Activated T-cell treated with anti-CD3 and anti-CD28 coated beads for 1 hour (primary cell): Measurements from ENCODE around the gene TNS1.

ENCODE experiments used
- DNase-seq: peaks from one replicate; pipeline ENCODE4 v3.0.0-alpha.2; 2020; ENCODE audit warnings: low read depth

The TNS1 gene

DNA sequence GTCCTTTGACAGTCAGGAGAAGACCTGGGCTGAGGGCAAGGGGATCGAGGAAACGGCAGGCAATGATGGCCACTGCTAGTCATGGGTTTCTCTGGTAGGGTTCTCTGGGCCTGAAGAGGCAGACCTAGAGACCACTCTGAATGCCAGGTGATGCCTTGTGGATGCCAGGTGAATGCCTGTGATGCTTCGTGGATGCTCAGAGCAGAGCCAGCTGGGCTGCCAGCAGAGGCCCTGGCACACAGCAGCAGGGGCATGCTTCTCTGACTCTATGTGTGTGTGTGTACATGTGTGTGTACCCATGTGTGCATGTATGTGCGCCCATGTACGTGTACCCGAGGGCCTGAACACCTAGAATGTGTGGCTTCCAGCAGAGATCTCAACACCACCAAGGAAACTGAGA, 172.0 kb downstream of the TNS1 start:
- no peak for DNase-seq

DNA sequence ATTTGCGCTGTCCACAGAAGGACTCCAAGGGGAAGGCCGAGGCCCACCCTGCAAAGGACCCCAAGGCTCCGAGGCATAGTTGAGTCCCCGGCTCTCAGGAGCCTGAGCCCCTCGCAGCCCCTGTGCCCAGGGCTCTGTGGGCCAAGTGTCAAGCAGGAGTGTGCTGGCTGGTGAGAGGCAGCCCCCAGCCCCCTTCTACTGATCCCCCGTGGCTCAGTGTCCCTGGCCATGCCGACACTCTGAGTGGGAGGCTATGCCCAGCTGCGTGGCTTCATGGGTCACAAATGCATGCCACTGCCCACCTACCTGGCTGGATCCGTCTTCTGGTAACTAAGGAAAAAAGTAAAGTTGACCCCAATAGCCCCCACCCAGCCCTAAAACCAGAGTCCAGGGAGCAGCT, 172.7 kb downstream of the TNS1 start:
- DNase-seq: no peak

DNA sequence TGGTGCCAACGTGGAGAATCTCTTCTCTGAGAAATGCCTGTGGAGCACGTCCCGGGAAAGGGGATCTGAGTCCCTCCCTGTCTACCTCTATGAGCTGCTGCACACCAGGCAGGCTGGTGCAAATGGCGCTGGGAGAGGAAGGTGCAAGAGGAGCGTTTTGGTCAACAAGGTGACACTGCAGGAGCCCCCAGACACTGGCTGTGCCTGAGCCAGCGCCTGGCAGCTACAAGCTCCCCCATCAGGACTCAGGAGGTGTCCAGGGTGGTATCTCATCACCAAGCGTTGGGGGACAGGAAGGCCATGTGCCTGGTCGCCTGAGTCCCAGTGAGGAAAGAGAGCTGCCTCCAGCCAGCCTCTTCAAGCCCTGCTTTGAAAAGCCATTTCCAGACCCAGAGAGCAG, 173.4 kb downstream of the TNS1 start:
- DNase-seq: no peak

DNA sequence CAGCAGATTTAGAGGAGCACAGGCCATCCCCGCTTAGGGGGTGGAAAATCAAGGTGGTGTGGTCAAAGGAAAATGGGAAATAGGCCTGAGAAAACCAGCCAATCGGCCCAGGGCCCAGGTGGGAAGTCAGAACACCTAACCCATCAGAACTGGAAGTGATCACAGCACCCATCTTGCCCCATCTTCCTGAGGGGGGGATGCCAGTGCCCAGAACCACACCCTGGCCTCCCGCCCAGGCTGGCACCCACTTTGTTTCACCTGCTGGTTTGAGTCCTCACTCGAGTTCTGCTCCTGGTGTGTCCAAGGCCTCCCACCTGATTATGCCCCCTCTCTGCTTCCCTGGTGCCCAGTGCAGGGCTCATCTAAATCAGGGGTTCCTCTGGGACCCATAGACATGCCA, 174.5 kb downstream of the TNS1 start:
- no peak for DNase-seq

DNA sequence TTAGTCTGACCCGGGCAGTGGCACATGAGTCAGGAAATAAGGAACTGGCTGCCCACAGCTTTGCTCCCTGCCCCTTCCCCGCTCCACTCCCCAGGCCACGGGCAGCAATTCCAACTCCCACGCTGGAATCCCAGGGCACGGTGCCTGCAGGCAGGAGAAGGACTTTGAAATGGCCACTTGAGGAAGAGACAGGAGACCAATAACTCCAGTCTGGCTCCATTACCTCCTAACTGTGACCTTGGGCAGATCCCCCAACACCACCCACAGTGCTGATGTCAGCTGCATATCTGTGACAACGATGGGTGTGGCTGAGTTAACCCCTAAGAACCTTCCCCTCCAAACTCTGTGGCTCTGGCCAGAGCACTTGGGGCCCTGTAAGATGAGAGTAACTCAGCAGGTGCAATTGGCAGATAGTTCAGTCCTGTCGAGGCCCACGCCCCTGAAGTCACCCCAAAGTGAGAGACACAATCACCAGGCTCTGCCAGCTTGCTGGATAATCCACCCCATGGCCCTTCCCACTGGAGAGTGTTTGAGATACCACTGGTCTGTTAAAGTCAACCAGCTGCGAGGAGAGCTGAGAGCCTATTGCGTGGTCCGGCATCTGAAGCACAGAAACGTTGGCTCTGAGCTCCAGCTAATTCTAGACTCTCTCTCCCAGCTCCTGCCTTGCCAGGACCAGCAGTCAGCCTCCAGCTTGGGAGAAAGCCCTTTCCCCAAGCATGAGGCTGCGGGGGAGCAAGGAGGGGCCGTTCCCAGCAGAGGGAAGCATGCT, 175.2 kb downstream of the TNS1 start:
- no peak for DNase-seq

DNA sequence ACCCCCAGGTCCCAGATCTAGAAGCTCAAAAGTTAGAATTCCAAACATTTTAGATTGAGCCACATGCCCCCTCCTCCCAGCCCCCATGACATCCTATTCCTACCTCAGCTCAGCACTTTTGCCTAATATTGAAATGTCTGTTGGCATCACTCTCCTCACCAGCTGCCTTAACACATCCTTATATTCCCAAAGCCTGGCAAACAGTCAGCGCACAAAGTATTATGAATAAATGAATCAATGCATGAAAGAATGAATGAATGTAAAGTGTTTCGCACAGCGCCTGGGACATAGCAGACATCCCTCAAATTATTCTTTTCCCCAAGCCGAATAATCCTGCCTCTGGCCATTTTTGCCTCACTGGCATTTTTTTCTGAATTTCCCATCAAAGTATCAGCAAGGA, 175.8 kb downstream of the TNS1 start:
- DNase-seq: no peak

DNA sequence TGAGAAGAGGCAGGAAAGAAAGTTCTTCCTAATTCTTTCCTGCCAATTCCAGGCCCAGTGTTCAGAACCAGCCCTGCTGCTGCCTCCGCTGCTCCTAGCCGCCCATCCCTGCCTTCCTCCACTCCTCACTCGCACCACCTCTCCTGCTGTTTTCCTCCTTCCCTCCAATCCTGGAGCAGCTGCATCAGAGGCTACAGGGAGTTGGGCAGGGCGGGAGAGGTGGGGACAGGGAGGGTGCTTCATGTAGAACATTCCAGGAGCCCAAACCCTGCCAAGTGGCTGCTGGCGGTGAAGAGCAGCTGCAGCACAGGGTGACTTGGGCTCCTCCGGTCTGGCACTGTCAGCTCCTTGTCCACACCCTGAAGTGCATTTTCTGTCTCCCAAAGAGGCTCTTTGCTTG, 176.3 kb downstream of the TNS1 start:
- DNase-seq: no peak

DNA sequence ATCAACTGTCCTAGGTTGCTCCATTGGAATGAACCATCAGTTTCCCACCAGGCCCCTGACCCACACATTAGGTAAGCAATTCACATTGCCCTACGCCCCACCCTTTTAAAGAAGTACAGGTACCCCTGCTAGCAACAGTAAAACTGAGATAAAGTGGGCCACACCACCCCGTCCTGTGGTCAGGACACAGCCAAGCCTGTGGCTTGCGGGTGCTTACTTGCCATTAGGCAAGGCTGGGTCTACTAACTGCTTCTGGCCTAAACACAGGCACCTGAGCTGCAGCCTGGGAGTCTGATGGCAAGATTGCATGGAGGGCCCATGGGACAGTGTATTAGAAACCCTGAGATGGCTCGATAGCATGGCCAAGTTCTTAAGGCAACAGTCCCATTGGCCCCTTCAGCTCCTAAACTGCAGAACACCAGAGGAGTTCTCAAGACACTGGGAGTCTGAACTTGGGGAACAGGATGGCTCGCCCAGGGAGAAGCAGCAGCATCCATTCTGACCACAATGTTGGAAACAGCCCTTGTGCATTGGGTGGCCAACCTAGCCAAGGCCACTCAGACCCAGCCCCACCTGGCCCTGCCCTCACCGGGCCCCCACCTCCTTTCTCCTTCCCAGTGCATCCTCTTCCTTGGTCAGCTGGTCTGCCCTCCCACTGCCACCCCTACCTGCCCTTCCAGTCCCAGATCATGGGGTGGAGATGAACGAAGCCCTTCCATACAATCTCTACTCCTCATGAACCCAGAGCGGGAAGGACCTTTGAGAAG, 177.1 kb downstream of the TNS1 start:
- DNase-seq: no peak

DNA sequence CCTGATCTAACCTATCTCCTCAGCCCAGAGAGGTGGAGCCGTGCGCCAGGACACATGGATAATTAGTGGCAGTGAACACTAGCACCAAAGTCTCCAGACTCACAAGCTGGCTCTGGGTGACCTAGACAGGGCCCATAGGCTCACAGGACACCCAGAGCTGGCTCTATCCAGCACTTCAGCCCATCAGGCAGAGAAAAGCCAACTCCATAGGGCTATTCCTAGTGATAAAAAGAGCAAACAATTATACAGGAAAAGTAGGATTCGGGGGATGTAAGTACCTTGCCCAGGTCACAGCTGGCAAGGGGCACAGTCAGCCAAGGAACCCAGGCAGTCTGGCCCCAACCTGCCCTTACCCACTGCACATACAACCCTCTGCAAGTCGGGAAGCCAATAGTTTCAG, 178.6 kb downstream of the TNS1 start:
- DNase-seq: no peak

DNA sequence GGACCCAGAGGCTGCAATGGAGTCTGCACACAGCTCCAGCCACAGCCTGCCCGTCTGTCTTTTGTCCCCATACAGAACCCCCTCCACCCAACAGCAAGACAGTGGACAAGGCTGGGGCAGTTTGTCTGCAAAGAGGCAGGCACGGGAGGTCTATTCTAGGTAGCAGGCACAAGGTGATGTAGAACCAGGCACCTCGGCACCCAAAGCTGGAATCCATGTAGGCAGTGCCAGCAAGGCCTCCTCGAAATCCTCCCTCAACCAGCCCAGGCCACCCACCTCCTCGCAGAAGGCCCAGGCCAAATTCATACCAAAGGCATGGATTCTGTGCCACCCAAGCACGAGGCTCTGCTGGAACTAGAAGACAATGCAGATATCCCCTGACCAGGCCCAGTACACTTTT, 179.2 kb downstream of the TNS1 start:
- DNase-seq: no peak

DNA sequence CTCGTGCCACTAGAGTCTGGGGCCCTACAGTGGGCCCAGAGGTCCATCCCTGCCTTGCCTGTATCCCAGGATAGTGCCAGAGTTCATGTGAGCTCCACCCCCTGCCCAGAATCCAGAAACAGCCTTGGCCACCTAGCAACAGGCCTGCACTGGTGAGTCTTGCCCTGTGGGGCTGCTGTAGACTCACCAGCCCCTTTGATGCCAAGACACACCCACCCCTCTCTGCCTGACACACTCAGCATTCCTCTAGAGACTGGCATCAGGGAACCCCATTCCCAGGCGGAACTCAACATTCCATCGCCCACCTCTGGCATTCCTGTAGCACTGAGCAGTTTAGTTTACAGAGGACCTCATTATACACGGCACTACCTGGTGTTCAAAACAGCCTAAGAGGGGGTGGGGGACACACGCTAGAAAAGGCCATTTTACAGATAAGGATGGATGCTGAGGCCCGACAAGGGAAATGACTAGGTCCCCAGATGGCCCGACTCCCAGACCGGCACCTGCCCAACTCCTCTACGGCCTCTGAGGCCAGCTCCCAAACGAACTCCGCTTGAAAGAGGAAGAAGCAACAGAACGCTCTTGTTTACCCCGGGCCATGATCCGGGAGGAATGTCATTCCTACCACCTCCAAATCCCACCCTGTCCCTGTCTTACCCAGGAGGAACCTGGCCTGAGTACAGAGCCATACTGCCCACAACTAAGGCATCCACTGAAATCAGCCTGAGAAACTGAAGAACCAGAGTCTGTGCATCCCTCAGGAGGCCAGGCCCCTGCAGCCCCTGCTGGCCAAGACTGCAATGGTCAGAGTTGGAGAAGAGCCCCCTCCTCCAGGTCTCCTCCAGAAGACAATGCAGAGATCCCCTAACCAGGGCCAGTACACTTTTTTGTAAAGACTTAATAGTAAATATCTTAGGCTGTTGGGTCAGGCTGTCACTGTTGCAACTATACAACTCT, 180.2 kb downstream of the TNS1 start:
- no peak for DNase-seq

DNA sequence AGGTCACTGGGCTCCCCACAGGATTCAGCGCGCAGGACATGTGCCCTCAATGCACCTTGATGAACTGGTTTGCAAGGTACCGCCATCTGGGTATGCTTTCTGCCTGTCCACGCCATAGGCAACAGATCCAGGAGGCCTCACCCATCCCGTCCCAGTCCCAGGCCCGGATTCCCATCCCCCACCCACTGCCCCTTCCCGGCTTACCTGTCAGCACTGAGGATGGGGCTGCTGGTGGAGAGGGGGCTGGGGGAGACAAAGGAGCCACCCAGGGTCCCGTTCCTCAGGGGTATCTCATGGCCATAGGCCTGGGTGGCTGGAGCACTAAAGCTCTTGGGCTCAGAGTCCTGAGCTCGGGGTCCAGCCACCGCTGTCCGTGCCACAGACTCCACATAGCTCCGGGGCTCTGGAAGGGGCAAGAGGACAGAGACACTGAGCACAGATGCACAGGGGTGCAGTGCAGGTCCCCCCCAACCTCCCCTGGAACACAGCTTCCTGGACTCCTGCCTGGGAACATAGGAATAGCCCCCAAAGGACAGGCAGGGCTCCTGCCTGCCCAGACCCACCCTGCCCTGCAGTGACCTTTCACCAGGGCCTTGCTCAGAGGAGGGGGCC, 181.2 kb downstream of the TNS1 start:
- no peak for DNase-seq

DNA sequence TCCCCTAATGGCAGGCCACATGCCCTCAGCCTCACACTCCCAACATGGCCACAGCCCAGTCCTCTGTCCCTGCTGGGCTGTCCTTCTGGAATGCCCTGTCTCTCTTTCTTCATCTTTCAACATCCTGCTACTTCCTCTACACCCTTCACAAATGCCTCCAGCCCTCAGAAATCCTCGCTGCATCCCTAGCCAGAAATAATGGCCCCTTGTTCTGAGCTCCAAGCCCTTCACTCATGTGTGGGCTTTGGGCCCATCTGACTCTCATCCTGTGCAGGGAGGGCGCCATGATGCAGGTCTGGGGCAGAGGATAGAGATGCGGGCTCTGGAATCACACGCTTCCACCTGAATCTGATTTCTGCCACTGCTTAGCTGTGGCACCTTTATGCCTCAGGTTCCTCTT, 181.9 kb downstream of the TNS1 start:
- no peak for DNase-seq

DNA sequence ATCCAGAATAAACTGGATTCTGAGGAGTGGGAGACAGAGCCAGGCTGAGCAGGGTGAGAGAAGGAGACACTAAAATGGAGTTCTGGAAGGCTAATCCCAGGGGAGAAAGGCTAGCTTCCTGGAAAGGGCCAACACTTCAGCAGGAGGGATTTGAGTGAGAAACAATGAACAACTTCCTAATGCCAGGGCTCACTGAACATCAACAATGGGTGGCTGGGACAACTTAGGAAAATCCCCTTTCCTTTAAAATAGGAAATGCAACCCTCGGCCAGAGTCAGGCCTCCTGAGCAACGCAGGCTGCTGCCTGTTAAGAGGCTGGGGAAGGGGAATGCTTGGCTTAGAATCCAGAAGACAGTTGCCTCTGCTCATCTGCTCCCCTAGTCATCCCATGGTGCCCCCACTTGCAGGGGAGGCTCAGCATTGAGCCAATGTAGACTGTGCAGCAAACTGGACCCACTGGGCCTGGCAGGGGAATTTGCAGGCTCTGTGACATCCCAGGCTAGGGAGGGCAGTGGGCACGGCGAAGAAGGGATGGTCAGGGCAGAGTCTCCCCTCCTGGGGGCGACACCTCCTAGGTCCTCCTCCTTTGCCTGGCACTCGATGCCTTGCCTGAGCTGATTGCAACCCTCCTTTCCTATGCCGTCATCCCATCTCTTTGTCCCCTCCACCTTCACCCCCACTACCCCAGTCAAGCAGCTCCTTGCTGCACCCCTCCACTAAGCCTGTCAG, 182.5 kb downstream of the TNS1 start:
- no peak for DNase-seq

DNA sequence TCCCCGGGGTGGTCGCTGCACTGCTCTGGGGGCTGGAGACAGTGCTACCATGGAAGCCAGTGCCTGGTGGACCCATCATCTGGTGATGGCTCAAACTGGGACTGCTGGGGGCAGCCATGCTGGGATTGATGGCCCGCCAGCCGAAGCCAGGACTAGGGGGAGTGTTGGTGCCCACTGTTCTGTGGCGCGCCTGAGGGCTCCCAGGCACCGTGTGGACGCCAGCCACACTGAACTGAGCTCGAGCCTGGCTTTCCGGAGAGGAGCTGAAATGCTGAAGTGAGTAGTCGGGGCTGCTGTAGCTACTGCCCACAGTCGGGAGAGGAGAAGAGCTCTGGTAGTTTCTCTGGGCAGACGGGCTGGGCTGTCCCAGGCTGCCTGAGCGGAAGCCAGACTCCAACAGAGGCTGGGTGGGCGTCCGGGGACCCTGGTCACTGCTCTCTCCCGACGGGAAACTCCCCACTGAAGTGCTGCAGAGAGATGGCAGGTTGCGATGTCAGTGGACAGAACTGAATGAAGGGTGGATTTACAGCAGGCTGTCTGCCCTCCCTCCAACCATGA, 184.4 kb downstream of the TNS1 start:
- no peak for DNase-seq

DNA sequence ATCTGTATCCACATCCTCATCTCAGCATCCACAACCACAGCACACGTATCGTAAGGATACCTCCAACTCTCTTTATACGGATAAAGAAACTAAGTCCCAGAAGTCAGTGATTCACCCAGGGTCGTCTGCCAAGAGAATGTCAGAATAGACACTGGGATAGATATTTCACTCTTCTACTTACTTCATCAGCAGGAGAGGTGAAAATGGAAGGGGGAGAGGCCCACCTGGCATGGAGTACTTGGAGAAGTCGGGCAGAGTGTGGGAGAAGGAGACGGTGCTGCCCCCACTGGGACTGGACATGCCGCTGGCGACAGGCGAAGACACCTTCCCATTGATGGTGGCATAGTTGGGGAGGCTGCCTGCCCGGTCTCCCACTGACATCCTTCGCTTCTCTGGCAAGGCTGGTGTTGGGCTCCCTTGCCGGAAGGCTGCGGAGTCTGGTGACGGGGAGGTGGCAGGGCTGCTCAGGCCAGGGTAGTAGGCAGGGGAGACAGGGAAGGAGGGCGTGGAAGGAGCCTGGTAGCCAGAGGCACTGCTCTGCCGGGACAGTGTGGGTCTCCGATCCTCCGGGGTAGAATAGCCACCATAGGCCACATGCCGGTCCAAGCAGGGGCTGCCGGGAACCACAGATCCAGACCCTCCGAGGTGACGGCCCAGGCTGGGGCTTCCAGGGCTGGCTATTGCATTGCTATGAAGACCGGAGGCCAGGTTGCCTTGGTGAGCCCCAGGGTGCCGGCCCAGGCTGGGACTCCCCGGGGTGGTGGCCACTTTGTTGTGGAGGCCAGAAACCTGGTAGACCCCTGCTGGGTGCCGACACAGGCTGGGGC, 185.1 kb downstream of the TNS1 start:
- no peak for DNase-seq

DNA sequence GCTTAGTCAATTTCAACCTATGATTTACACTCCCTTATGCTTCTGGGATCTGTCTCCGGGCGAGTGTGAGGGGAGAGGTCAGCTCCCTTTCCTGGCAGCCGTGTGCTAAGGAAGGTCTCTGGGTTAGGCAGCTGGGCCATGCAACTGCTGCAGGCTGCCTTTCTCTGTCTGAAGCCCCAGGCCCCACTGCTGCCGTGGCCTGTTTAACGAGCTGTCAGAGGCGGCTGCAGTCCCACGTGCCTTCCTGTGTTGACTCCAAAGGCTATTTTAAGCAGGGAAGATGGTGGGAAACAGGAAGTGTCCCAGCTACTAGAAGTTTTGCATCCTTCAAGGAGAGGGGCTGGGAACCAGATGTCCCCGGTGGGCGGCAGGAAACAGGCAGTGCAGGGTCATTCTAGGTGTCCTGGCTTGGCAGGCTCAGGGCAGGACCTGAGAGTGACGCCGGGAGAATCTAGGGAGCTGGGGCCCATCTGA, 186.4 kb downstream of the TNS1 start:
- DNase-seq: no peak

DNA sequence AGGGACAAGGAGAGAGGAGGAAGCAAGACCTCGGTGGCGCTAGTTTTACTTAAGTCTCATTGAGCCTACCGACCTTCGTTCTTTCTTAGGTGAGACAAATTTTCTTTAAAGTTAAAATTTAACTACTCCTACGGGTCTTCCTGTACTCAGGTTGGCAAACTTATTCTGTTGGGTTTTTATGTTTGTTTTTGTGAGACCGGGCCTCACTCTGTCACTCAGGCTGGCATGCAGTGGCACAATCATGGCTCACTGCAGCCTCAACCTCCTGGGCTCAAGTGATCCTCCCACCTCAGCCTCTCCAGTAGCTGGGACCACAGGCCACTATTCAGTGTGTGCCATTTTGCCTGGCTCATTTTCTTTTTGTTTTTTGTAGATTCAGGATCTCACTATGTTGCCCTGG, 189.0 kb downstream of the TNS1 start:
- DNase-seq: no peak

DNA sequence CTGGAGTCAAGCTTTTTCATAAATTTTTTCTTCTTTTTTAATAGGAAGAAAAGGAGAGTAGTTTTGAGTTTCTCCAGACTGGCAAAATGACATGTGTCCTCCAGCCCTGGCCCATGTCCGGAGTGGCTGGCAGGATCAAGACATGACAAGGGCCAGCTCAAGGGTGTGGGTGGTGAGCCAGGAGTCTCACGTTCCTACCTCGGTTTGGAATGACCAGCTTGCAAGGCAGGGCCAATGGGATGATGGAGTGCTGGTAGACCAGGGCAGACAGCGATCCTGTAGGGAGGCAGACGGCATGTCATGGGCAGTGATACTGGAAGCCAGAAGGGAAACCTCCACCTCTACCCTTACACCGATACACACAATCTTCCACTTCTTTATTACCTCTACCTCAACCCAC, 190.6 kb downstream of the TNS1 start:
- no peak for DNase-seq

DNA sequence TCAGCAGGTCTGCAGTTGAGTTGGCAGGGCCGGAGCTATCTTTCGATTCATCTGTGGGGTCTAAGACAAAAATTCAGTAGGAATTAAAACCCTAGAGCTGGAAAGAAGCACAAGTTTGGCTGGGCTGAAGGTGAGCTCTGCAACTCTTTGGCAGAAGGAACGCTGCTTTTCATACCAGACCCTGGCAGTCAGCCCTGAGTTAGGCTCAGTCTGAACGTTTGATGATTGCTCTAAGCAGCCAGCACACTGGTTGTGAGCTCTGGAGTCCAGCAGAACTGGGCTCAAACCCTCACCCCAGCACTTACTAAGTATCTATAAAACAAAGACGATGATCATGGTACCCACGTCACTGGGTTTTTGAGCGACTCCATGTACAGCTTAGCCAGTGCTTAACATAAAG, 192.5 kb downstream of the TNS1 start:
- DNase-seq: no peak
